Fibroblast of skin of right quadriceps (primary cell): ENCODE measurements around the gene DEPDC7.
"Not testable (repeated sequence)": the region's sequence is repeated elsewhere in the genome, so short reads cannot be mapped to it uniquely, and the experiment has no call there.

Experiments used
- DNase-seq: peaks from one replicate; pipeline ENCODE4 v3.0.0-alpha.2; 2013

The DEPDC7 gene

DNA sequence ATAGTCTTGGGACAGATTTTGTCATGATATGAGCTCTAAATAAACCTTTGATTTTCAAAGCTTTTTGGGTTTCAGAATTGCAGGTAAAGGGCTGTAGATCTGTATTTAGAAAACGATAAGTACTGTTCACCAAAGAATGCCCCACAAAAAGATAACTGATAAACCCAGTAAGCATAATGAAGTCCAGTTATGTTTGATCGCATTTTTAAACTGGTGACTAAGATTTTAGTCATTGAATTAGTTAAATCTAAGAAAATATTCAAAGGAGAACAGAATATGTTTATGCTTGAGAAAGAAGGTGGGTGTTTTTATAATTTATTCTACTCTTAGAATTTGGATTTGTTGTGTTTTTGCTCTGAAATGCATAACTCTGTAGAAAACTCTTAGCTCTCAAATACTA lies 11.6 kb downstream of the DEPDC7 start:
- no peak for DNase-seq

DNA sequence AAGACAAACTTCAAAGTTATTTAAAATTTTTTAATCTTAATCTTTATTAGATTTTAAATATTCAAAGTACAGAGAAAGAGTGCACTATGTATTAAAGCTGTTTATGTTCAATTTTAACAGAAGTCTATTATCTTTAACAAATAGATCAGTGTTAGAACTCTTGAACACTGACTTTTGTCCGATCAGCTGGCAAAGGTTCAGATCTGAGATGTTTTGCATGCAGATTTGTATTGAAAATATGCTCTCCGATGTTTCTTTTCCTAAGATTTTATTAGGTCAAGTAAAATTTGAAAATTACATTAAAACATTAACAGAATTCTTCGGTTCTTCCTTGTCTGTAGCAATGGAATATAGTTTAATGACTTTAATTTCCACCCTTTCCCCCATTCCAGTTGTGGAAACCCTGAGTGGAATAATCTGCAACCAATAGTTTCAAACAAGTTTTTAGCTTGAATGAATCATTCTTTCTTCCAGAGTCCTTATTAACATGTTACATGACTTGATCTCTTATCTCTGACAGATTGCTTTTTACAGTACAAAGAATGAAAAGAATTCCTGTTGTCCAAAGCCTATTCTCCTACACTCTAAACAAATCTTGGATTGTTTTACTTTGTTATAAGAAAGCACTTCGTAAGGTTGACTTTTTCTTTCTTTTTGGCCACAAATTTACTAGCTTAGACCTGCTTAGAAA lies 12.3 kb downstream of the DEPDC7 start:
- DNase-seq = peak; percentile 27

- no peak for DNase-seq
These were observed 12.8 kb downstream of the DEPDC7 start for GRCh38 chr11:33028537-33028914.

- not testable (repeated sequence) for DNase-seq
These were observed 13.5 kb downstream of the DEPDC7 start for GRCh38 chr11:33029218-33029617.

DNA sequence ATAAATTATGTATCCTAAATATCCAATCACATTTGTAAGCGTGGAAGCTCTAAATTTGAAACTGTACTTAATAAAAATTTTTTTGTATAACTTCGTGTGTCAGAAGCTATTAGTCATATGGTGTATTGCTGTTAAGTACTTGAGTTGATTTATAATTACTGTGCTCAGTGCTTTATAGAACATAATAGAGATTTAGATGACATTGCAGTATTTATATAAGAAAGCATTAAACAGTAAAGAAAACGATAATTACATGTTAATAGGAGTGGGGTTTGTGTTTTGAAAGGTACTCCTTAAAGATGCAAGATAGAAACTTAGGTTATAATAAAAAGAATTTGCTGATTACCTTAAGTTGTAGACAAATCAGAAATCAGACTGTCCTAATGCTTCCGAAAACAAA lies 17.8 kb downstream of the DEPDC7 start:
- DNase-seq = no peak

GRCh38 chr11:33035011-33035410 lies 19.3 kb downstream of the DEPDC7 start:
- no peak for DNase-seq

- DNase-seq = peak; percentile 94
These were observed 23.8 kb downstream of the DEPDC7 start, which contains the start of gene TCP11L1 for GRCh38 chr11:33039274-33040032. TCP11L1 (plus strand) TSS chr11:33039572; CDS start chr11:33043774, 4,202 bp downstream.

DNA sequence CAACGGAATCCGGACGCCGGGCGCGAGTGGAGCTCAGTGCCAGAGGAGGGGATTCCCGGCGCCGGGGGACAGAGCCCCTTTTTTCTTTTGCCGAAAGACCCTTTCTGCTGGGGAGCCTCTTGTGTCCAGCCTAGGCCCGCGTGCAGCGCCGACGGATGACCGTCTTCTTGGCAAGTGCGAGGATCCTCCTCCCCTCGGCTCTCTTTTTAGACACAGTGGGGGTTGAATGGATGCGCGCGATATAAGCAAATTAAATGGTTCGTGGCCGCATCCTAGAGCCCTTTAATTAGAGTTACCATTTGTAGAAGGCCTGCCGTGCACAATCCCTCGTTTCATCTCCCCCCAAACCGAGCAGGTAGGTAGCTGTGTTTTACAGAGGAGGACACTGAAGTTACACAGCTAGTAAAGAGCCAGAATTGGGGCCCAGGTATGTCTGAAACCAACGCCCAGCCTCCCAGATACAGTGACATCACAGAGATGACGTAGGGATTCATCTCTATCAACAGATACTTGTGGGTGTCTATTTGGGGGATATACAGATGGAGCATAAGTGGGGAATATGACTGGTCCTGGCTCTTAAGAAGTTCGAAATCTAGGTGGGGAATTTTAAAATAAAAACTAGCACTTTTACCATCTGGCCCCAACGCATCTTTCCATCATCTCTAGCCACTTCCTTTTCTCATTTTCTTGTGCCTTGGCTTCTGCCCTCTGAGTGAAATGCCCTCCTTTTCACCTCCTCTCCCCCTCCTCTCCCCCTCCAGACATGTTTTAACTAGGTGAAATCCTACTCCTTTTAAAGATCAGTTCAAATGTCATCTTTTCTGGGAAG lies 24.6 kb downstream of the DEPDC7 start:
- peak; percentile 22 for DNase-seq

GRCh38 chr11:33040862-33041453 lies 25.3 kb downstream of the DEPDC7 start:
- no peak for DNase-seq

DNA sequence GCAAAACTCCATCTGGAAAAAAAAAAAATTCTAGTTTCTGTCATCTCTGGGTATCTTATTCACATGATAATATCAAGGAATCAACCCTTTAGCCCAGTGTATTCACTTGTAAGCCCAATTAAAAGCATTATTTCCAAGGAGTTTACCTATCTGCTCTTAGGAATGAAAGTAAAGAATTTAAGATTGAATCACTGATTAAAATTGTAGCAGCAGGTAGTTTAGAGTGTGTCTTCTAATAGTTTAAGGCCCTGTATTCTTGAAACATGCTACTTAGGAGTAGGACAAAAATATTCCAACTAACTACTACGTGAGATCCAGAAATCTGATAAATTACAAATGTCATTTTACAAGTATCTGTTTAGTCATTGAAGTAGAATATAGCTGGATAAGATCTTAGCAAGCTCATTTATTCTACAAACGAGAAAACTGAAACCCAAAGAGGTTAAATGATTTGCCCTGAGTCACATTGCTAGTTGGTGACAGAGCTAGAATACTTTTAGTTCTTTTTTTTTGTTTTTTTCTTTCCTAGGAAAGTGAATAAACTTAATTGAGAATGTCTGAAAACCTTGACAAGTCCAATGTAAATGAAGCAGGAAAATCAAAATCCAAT lies 27.6 kb downstream of the DEPDC7 start:
- no peak for DNase-seq

DNA sequence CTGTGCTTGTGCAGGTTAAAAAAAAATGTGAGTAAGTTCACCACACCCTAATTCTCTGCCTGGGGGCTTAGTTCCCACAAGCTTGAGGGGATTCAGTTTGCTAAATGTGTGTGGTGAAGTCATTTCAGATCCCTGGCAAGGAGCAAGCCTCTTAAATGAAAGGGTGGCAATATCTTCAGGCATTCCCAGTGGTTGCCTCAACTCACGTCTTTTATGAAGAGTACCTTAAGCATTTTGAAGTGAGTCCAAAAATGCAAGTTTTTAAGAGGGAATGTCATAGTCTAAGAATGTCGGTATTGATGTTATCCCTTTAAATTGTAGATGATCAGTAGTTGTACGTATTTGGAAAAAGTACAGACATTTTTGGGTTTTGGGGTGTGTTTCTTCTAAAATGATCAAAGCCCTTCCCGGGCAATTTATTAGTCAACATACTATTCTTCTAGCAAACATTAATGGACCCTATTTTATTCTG lies 28.6 kb downstream of the DEPDC7 start:
- DNase-seq = peak; percentile 44

DNA sequence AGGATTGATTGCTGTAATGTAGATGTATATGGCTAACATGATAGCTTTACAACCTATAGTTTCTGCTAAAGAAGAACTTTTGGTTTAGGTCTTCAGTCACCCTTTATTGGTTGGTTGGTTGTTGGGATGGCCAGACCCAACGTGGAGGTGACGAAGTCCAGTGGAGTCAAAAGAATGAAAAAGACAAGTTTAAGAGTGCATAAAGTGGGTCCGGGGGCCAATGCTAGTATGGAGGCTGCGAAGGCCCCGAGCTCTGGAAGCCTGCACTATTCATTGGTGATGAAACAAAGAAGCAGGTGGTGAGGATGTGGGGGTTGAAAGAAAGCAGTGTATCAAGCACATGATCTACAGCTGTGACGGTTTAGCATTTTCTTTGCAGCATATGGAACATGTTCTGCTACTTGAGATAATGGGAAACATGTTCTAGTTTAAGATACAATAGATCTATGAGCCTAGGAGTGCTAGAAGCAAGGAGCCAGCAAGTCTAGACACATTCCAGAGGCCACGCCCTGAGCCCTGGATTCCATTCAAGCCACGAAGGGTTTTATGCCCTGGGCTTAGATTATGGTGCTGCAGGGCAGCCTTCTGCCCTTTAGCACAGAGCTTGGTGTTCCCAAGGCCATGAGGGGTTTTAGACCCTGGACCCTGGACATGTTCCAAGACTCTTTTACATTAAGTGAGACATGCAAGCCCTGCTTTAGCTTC lies 30.0 kb downstream of the DEPDC7 start:
- peak; percentile 22 for DNase-seq

DNA sequence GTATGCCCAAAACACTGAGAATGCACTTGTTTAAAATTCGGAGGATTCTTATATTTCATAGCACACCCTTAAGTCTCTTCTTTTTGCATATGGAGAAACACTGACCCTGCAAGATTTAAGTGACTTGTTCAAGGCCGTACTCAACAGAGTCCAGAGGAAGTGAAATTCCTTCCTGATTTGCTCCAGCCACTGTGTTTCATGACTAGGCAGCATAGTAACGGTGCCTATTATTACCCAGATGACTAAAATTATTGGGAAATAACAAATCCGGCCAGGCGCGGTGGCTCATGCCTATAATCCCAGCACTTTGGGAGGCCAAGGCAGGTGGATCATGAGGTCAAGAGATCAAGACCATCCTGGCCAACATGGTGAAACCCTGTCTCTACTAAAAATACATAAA lies 33.0 kb downstream of the DEPDC7 start:
- not testable (repeated sequence) for DNase-seq

DNA sequence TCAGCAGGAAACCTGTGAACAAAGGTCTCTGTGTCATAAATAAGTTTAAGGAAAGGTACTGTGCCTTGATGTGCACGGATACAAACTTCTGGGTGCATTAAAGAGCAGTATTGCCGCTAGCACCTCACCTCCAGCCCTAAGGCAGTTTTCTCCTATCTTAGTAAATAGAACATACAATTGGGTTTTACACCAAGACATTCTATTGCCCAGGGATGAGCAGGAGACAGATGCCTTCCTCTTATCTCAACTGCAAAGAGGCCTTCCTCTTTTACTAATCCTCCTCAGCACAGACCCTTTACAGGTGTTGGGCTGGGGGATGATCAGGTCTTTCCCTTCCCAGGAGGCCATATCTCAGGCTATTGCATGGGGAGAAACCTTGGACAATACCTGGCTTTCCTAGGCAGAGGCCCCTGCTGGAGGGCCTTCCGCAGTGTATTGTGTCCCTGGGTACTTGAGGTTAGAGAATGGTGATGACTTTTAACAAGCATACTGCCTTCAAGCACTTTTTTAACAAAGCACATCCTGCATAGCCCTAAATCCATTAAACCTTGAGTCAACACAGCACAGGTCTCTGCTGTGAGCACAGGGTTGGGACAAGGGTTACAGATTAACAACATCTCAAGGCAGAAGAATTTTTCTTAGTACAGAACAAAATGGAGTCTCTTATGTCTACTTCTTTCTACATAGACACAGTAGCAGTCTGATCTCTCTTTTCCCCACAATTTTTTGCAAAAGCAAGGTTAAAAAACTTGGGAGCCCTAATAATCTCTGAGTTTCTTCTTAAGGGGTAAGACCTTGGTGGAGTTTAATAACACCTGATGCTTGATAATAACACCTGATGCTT lies 34.1 kb downstream of the DEPDC7 start:
- DNase-seq = not testable (repeated sequence)

DNA sequence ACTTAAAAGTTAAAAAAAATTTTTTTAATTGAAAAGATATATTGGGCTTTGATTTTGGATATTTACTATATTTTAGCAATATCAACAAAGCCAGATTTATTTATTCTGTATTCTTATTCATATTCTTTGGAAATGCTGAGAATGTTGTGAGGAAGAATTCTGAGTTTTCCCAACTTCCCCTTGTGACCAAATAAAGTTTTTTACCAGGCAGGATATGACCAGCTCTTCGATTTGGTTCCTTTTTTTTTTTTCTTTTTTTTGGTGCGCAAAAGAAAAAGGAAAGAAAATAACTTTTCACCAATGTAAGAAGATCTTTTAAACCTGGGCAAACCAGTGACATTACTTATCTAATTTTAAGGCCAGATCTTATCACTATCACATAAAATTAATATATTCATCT lies 36.6 kb downstream of the DEPDC7 start:
- DNase-seq = no peak

DNA sequence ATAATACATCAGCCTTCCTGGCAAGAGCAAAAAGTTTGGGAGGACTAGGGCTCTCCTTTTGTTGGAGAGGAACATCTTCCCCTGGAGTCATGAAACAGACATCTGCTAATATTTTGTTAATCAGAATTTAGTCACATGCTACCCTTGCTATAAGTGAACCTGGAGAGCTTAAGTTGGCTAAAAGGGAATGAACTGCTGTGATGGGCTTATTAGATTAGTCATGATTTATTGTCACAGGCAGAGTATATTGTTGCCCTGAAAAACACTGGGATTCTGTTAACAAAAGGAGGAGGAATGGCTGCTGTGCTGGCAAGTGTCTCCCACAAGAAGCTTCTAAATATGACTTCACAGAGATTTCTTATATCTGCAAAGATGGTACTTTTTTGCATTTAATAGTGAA lies 39.7 kb downstream of the DEPDC7 start:
- DNase-seq = no peak

DNA sequence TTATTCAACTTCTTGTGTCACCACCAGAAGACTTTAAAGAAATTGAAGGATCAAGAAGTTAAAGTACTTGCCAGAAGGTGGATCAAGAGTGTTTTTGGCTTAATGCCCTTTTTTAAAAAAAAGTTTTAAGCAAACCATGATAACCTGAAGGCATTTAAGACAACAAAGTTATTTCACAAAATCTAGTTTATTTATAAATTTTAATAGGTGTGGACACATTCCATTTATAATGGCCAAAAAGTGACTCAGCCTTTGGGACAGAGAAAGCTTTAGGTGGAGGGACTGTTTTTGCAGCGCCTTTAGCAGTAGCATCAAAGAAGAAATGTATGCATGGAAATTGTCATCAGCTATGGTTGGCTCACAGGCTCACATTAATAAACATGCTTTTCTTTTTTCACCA lies 41.6 kb downstream of the DEPDC7 start:
- DNase-seq = no peak

DNA sequence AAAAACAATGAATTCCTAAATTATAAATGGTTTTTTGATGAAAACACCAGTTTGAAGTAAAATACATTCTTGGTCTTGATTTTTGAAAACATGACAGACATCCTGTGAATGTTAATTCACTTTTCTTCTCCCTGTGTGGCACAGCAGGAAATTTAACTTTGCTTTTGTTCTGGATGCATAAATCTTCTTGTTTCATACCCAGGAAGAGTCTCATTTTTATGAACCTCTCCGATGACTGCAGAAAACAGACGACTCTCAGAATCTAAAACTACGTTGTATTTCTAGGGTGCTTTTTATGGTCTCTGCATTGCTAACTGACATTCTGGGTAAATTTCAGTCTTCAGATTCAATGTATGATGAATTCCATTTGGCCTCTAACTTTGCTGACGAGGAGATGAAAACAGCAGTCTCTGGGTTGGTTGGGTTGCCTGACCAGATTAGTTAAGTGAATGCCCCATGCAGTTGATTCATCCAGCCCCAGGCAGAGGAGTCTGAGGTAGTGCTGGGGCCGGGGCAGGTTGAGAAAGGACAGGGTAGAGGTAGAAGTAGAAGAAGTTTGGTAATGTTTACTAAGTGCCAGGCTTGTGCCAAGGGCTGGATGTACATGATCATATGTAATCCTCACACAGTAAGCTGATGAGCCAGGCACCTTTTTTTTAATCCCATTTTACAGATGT lies 43.8 kb downstream of the DEPDC7 start:
- DNase-seq = no peak

DNA sequence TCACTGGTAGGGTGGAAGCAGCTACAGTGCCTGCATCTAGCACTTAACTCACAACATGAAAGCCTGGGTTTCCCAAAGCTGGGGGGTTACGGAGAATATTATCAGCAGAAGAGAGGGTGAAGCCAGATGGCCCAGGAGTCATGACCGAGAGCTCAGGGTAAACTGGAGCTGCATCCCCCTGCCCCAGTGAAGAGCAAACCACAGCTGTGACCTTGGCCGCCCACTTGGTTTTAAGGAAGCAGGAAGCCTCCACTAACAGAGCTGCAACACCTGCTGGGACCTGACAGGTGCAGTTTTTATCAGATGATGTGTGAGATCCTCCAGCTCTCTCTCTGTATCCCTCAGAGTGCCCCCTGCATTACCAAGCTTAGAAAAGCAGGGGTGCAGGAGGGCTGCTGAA lies 44.6 kb downstream of the DEPDC7 start:
- no peak for DNase-seq

DNA sequence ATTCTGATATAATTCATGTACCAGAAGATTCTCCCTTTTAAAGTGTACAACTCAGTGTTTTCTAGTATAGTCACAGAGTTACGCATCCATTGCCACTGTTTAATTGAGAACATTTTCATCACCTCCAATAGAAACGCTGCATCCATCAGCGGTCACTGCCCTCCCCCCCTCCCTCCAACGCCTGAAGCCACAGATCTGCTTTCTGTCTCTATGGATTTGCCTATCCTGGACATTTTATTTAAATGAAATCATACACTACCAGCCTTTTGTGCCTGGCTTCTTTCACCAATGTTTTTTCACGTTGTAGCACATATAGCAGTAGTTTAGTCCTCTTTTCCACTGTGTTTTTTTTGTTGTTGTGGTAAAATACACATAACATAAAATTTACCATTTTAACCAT lies 46.5 kb downstream of the DEPDC7 start:
- DNase-seq = no peak
